ENCODE measurements around the gene CD244.
A peak's percentile ranks its signal among the peaks of the same experiment; 100 is the strongest.

CD244 gene

GRCh38 chr1:160821627-160822026 is 41.1 kb downstream of the CD244 start:
- no peak for DNase-seq
- no peak overlapping the region for H3K4me3 ChIP-seq (ENCODE audit: low read depth, low read length)

GRCh38 chr1:160819186-160819585 is 43.5 kb downstream of the CD244 start:
- no peak overlapping the region for H3K4me3 ChIP-seq (ENCODE audit: low read depth, low read length)
- TF ChIP-seq CTCF (IDR thresholded peaks at IDR 0.05; ENCODE audit: low read depth, low read length): no peak
- no peak overlapping the region for H3K27ac ChIP-seq
- no peaks in the 10 kb centered on the region for H3K36me3 ChIP-seq
- peaks cover 94% of the 10 kb centered on the region for H3K27me3 ChIP-seq (ENCODE audit: insufficient read depth, low read depth, severe bottlenecking)
- no peak for DNase-seq
- peaks cover 6% of the 10 kb centered on the region for H3K9me3 ChIP-seq (ENCODE audit: severe bottlenecking)

More at GRCh38 chr1:160821627-160822026, 41.1 kb downstream of the CD244 start:
- peak; percentile 44 for TF ChIP-seq CTCF (IDR thresholded peaks at IDR 0.05; ENCODE audit: low read depth, low read length)
- Histone ChIP-seq H3K36me3 (no peaks in the 10 kb centered on the region), H3K9me3 (ENCODE audit: severe bottlenecking) (peaks cover 6% of the 10 kb centered on the region), H3K27me3 (ENCODE audit: insufficient read depth, low read depth, severe bottlenecking) (peaks cover 94% of the 10 kb centered on the region), H3K27ac (no peak overlapping the region)

- Histone ChIP-seq H3K4me3 (ENCODE audit: low read depth, low read length) (no peak overlapping the region), H3K36me3 (no peaks in the 10 kb centered on the region), H3K27ac (no peak overlapping the region), H3K9me3 (ENCODE audit: severe bottlenecking) (no peaks in the 10 kb centered on the region), H3K27me3 (ENCODE audit: insufficient read depth, low read depth, severe bottlenecking) (peaks cover 94% of the 10 kb centered on the region)
- TF ChIP-seq CTCF (IDR thresholded peaks at IDR 0.05; ENCODE audit: low read depth, low read length): no peak
- no peak for DNase-seq
Observed at GRCh38 chr1:160818207-160818937, 44.3 kb downstream of the CD244 start.

- TF ChIP-seq CTCF (IDR thresholded peaks at IDR 0.05; ENCODE audit: low read depth, low read length): no peak
- Histone ChIP-seq H3K9me3 (ENCODE audit: severe bottlenecking) (peaks cover under 1% of the 10 kb centered on the region), H3K27ac (no peak overlapping the region), H3K36me3 (no peaks in the 10 kb centered on the region), H3K4me3 (ENCODE audit: low read depth, low read length) (no peak overlapping the region), H3K27me3 (ENCODE audit: insufficient read depth, low read depth, severe bottlenecking) (peaks cover 96% of the 10 kb centered on the region)
- no peak for DNase-seq
Observed at GRCh38 chr1:160814856-160815255, 47.8 kb downstream of the CD244 start.

- H3K4me3 ChIP-seq (ENCODE audit: low read depth, low read length): no peak overlapping the region
- no peak for DNase-seq
- H3K27ac ChIP-seq: no peak overlapping the region
- H3K36me3 ChIP-seq: no peaks in the 10 kb centered on the region
- peaks cover 2% of the 10 kb centered on the region for H3K9me3 ChIP-seq (ENCODE audit: severe bottlenecking)
- TF ChIP-seq CTCF (IDR thresholded peaks at IDR 0.05; ENCODE audit: low read depth, low read length): no peak
- peaks cover 100% of the 10 kb centered on the region for H3K27me3 ChIP-seq (ENCODE audit: insufficient read depth, low read depth, severe bottlenecking)
Observed at GRCh38 chr1:160814316-160814715, 48.4 kb downstream of the CD244 start.

GRCh38 chr1:160813215-160813614 is 49.5 kb downstream of the CD244 start:
- H3K36me3 ChIP-seq: no peaks in the 10 kb centered on the region
- H3K27ac ChIP-seq: no peak overlapping the region
- H3K9me3 ChIP-seq (ENCODE audit: severe bottlenecking): peaks cover 2% of the 10 kb centered on the region
- no peak overlapping the region for H3K4me3 ChIP-seq (ENCODE audit: low read depth, low read length)
- peaks cover 100% of the 10 kb centered on the region for H3K27me3 ChIP-seq (ENCODE audit: insufficient read depth, low read depth, severe bottlenecking)
- TF ChIP-seq CTCF (IDR thresholded peaks at IDR 0.05; ENCODE audit: low read depth, low read length): no peak
- no peak for DNase-seq
